Mesenteric fat pad (tissue), 1 donor: ENCODE results near the gene KCNIP4. TPM values are rescaled to one million over a fixed set of nuclear protein-coding genes. Genes with fewer than 3 reads are reported as not detected.

Source experiments
- DNase-seq: peaks from one replicate; pipeline ENCODE4 v3.0.0-alpha.2; 2020; ENCODE audit warnings: low spot score
- microRNA-seq: library from miRNA; unstranded; fragments of <30 nt; microRNA quantifications from one replicate; pipeline ENCODE4 v1.2.0, GENCODE V29; 2020; ENCODE audit warnings: borderline number of aligned reads
- total RNA-seq: library from RNA; stranded (reverse); fragmentation: NEBNext Ultra II Directional; extraction: Animal tissue kit (Norgen Biotek cat#: 25700); gene quantifications from one replicate; pipeline ENCODE4 v1.2.1, GENCODE V29; 2021
- donor health status: DM: yes; HTN: yes; CAD: no.

The KCNIP4 gene
- total RNA-seq, 1 donor from 2014 or later, result not detected

DNA sequence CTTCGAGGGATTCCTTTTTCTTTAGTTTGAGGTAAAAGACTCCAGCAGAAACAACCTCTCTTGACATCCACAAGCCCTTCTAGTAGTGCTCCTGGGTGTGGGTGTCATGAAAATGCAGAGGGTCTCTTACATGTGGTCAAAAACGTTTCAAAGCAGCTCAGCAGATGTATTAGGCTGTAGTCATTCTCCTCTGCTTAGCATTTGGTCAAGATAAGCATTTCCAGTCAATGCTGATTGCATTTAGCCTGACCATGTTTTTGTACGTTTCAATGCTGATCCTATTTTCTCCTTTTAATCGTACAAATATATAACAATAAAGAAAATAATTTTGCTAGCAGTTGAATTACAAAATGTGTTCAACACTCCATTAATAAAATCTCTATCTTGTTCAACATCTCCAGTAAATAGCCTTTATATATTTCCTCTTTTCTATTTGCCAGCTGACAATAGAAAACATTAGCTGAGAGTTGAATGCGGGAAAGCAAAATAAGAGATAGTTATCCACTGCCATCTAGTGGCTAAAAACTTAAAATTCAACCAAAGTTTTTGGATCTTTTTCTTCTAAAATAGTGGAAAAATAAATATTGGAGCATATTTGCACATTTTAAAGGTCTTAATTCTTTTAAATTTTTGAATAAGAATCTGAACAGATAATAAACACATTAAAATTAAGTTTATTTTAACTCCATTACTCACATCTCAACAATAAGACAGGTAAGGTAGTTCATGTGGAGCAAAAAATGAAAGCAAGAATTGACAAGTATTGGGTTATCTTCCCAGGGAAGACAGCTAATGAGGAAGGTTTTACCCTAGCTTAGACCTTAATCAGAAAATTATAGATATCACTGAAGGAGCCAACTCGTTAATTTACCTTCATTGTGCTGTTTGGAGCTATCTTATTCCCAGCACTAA, 1263.5 kb downstream of the KCNIP4 start:
- no peak for DNase-seq

GRCh38 chr4:20683766-20684165, 1264.8 kb downstream of the KCNIP4 start:
- DNase-seq, result no peak

DNA sequence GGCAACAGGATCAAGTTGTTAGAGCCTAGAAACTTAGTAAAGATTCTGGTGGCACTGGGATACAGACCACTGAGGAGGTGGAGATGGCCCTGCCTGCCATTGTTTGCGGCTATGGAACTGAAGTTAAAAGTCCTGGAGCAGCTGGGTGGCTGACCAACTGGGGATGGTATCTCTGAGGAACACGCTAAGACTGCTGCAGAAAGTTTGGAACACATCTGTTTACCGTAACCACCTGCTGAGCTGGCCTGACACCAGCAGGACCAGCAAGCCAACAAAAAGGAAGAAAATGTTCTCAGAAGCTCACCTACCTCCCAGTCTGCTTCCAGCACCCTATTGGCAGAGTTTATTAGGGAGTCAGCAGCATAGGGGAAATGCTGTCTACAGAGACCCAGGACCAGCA, 1265.7 kb downstream of the KCNIP4 start:
- DNase-seq, result no peak

DNA sequence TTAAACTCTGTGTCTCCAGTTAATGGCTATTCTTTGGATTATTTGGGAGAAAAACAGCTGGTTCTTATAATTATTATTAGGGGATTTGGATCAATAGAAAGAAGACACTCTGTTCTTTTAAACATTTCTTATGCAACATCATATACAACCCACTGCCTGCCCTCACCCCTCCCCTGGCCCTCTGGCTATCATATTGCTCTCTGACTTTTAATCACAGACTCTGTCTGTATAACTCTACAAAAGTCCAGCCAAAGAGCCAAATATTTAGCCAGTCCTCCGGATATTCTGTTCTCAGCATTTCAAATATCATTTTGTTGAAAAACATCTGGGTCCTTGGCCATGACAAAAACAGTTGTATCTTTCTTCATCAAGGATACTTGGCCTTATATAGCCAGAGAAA, 1267.3 kb downstream of the KCNIP4 start:
- DNase-seq, result no peak

DNA sequence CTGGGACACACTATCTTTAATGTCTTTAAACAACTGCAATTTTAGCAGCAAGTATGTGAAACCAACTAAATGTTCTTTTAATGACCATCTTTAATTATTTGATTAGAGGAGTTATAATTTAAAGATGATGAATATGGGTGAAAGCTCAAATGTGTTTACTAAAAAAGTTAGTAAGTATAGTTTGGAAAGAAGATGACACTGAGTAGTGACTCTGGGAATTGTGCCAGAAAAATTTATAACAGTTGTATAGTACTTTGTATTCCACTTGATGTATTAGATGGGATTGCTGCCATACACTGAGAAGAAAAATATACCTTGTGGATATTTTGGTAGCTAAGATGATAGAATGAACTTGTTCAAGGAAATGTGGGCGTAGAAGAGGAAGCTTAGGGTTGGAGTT, 1267.8 kb downstream of the KCNIP4 start:
- DNase-seq, result no peak

DNA sequence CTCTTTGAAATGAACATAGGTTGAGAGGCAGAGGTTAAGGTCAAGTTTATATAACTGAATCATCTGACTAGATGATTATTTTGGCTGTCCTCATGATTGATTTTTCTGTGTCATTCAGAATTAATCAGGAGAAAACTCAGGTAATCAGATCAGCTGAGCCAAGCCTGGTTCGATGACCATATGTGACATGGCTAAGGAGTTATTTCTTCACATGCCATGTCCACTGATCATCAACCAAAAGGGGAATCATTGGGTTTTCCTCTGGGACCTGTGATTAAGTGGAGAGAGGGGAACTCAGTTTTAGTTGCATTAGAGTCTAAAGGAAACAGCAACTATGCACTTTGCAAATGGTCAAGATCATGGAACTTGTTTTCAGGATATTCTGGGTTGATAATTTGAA, 1268.6 kb downstream of the KCNIP4 start:
- DNase-seq, result no peak

Small RNA genes within 50 kb of the gene (microRNA-seq; reads per million reads assigned to microRNA genes)
- not detected for gene MIR7978
